Endodermal cell (in vitro differentiated cells): ENCODE results near the gene ESRRA. TPM values are rescaled to one million over a fixed set of nuclear protein-coding genes. Genes with fewer than 3 reads are reported as not detected.

Source experiments
- DNase-seq: peaks from one replicate; pipeline ENCODE4 v3.0.0-alpha.2; 2017
- H3K27ac ChIP-seq: 2 replicates; pipeline ENCODE4 v1.5.1; 2013; ENCODE audit warnings: mild to moderate bottlenecking, low read depth, low read length, moderate library complexity
- H3K27me3 ChIP-seq: 2 replicates; pipeline ENCODE4 v1.6.1; 2013; ENCODE audit warnings: mild to moderate bottlenecking, low read length, moderate library complexity; ENCODE audit not compliant: insufficient read depth, control insufficient read depth, poor library complexity, severe bottlenecking
- H3K36me3 ChIP-seq: 2 replicates; pipeline ENCODE4 v1.7.0; 2013; ENCODE audit warnings: mild to moderate bottlenecking, low read length, moderate library complexity; ENCODE audit not compliant: control insufficient read depth, insufficient read depth
- H3K4me1 ChIP-seq: one replicate; pipeline ENCODE4 v1.7.0; 2013; ENCODE audit warnings: low read length; ENCODE audit not compliant: control insufficient read depth, insufficient read depth
- H3K4me3 ChIP-seq: 2 replicates; pipeline ENCODE4 v1.5.1; 2013; ENCODE audit warnings: mild to moderate bottlenecking, low read length, moderate library complexity
- H3K9ac ChIP-seq: 2 replicates; pipeline ENCODE4 v1.6.1; 2013; ENCODE audit warnings: mild to moderate bottlenecking, low read length, moderate library complexity; ENCODE audit not compliant: poor library complexity, severe bottlenecking; ENCODE audit errors: extremely low read depth
- H3K9me3 ChIP-seq: 2 replicates; pipeline ENCODE4 v1.6.1; 2013; ENCODE audit warnings: mild to moderate bottlenecking, low read length, moderate library complexity; ENCODE audit not compliant: control insufficient read depth
- H3K27ac Mint-ChIP-seq: 2 replicates; pipeline ENCODE4 v1.8.0; 2020; ENCODE audit warnings: mixed read lengths
- H3K27me3 Mint-ChIP-seq: 2 replicates; pipeline ENCODE4 v1.8.0; 2021; ENCODE audit warnings: mild to moderate bottlenecking, mixed read lengths; ENCODE audit not compliant: insufficient read depth
- H3K36me3 Mint-ChIP-seq: 2 replicates; pipeline ENCODE4 v1.8.0; 2020; ENCODE audit warnings: low read depth, mixed read lengths
- H3K4me1 Mint-ChIP-seq: 2 replicates; pipeline ENCODE4 v1.8.0; 2020; ENCODE audit warnings: mixed read lengths
- H3K4me3 Mint-ChIP-seq: 2 replicates; pipeline ENCODE4 v1.8.0; 2020; ENCODE audit warnings: mild to moderate bottlenecking, moderate library complexity, mixed read lengths
- H3K9me3 Mint-ChIP-seq: 2 replicates; pipeline ENCODE4 v1.8.0; 2020; ENCODE audit warnings: mild to moderate bottlenecking, mixed read lengths
- WGBS, 2 experiments: methylation state at CpG; one replicate each; pipeline versions ENCODE4 v1.1.5 to v1.1.7; 2013; ENCODE audit warnings: missing lambda C conversion rate in 2 of 2, mixed read lengths in 1 of 2; ENCODE audit not compliant: insufficient coverage in 1 of 2, insufficient read length in 1 of 2; 5-methylcytosine and 5-hydroxymethylcytosine counted together
- total RNA-seq, 2 donors: library from RNA; stranded (reverse); fragmentation: NEBNext Ultra II Directional in 1 of 2; extraction: Animal tissue kit (Norgen Biotek cat#: 25700) in 1 of 2; gene quantifications; 2 replicates in 1 of 2; 3 replicates in 1 of 2; pipeline ENCODE4 v1.2.1, GENCODE V29; 2021
- TF ChIP-seq, protein P1 (sequence below): fragments of 200-600 bp; sonication (generic); conservative IDR thresholded peaks from 2 replicates; pipeline ENCODE4 v1.5.0; 2021; ENCODE audit warnings: antibody characterized with exemption, mild to moderate bottlenecking

Gene ESRRA
- total RNA-seq, 2 donors from 2014 or later, result 22.8 to 34.5 TPM

GRCh38 chr11:64258946-64259532, 46.3 kb upstream of the ESRRA start:
- Mint-ChIP-seq H3K27me3 (no peaks in the 10 kb centered on the region), H3K9me3 (no peaks in the 10 kb centered on the region), H3K27ac (no peak overlapping the region), H3K36me3 (peaks cover 53% of the 10 kb centered on the region), H3K4me1 (no peaks in the 10 kb centered on the region), H3K4me3 (no peak overlapping the region)
- DNase-seq, result no peak
- peaks cover 70% of the 10 kb centered on the region for H3K36me3 ChIP-seq
- WGBS, 2 experiments, result 95 to 97% methylated on average over 17 to 32 of the region's 32 CpGs
- H3K9me3 ChIP-seq, result no peaks in the 10 kb centered on the region
- no peak overlapping the region for H3K9ac ChIP-seq
- no peak overlapping the region for H3K27ac ChIP-seq
- no peaks in the 10 kb centered on the region for H3K27me3 ChIP-seq
- TF ChIP-seq, protein P1, sequence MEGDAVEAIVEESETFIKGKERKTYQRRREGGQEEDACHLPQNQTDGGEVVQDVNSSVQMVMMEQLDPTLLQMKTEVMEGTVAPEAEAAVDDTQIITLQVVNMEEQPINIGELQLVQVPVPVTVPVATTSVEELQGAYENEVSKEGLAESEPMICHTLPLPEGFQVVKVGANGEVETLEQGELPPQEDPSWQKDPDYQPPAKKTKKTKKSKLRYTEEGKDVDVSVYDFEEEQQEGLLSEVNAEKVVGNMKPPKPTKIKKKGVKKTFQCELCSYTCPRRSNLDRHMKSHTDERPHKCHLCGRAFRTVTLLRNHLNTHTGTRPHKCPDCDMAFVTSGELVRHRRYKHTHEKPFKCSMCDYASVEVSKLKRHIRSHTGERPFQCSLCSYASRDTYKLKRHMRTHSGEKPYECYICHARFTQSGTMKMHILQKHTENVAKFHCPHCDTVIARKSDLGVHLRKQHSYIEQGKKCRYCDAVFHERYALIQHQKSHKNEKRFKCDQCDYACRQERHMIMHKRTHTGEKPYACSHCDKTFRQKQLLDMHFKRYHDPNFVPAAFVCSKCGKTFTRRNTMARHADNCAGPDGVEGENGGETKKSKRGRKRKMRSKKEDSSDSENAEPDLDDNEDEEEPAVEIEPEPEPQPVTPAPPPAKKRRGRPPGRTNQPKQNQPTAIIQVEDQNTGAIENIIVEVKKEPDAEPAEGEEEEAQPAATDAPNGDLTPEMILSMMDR, result no peak
- no peak overlapping the region for H3K4me3 ChIP-seq
- no peaks in the 10 kb centered on the region for H3K4me1 ChIP-seq

GRCh38 chr11:64259533-64260067, 45.7 kb upstream of the ESRRA start:
- Mint-ChIP-seq H3K4me3 (no peak overlapping the region), H3K36me3 (peaks cover 56% of the 10 kb centered on the region), H3K27me3 (no peaks in the 10 kb centered on the region), H3K4me1 (no peaks in the 10 kb centered on the region), H3K9me3 (no peaks in the 10 kb centered on the region), H3K27ac (no peak overlapping the region)
- H3K4me1 ChIP-seq, result no peaks in the 10 kb centered on the region
- H3K4me3 ChIP-seq, result no peak overlapping the region
- no peaks in the 10 kb centered on the region for H3K9me3 ChIP-seq
- peaks cover 70% of the 10 kb centered on the region for H3K36me3 ChIP-seq
- H3K27me3 ChIP-seq, result no peaks in the 10 kb centered on the region
- TF ChIP-seq, protein P1, result no peak
- DNase-seq, result no peak
- H3K9ac ChIP-seq, result no peak overlapping the region
- WGBS, 2 experiments, result 96 to 98% methylated on average over 4 of the region's 4 CpGs
- H3K27ac ChIP-seq, result no peak overlapping the region

DNA sequence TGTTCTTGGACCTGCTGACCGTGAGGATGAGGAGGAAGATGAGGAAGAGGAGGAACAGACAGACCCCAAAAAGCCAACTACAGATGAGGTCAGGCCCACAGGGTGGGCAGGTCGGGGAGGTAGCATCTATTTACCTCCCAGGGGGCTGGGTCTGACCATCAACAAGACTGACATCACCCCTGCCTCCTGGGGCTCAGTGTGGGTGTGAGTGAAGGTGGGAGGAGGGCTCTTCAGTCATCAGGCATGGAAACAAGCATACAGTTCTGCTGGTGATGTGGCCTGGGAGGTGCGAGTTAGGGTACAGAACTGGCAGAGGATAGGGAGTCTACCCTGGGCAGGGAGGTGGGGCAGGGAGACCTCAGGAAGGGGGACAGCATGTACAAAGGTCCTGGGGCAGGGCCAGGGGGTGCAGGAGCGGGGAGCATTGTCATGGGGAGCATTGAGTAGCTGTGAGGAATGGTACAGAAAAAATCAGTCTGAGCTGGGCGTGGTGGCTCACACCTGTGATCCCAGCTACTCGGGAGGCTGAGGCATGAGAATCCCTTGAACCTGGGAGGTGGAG, 45.1 kb upstream of the ESRRA start:
- no peak for DNase-seq
- peaks cover 56% of the 10 kb centered on the region for H3K36me3 Mint-ChIP-seq
- Histone ChIP-seq H3K36me3 (peaks cover 66% of the 10 kb centered on the region), H3K27me3 (no peaks in the 10 kb centered on the region), H3K9ac (no peak overlapping the region), H3K4me1 (no peaks in the 10 kb centered on the region), H3K27ac (no peak overlapping the region), H3K9me3 (no peaks in the 10 kb centered on the region), H3K4me3 (no peak overlapping the region)
- TF ChIP-seq, protein P1, result no peak
- H3K27me3 Mint-ChIP-seq, result no peaks in the 10 kb centered on the region
- 95 to 96% methylated on average over 5 to 6 of the region's 6 CpGs for WGBS, 2 experiments
- no peak overlapping the region for H3K4me3 Mint-ChIP-seq
- H3K4me1 Mint-ChIP-seq, result no peaks in the 10 kb centered on the region
- no peak overlapping the region for H3K27ac Mint-ChIP-seq
- H3K9me3 Mint-ChIP-seq, result no peaks in the 10 kb centered on the region
